Upper lobe of left lung (tissue), 6 donors: ENCODE data around the gene IPO4. TPM values are rescaled to one million over a fixed set of nuclear protein-coding genes. Genes with fewer than 3 reads are reported as not detected.
A peak's percentile ranks its signal among the peaks of the same experiment; 100 is the strongest.

Source experiments
- ATAC-seq, 2 donors: fragments of 200-7000 bp; cut with Tn5 transposase; one replicate each; pipeline ENCODE4 v1.9.1; 2022; ENCODE audit warnings: mild to moderate bottlenecking in 2 of 2, moderate library complexity in 2 of 2; ENCODE audit not compliant: low FRiP score in 2 of 2
- DNase-seq, 2 donors: peaks; one replicate each; pipeline ENCODE4 v3.0.0-alpha.2; 2019 to 2020
- H3K27ac ChIP-seq, 4 donors: fragments of 200-600 bp; sonication (generic); one replicate each; pipeline ENCODE4 v1.5.1; 2016 to 2019
- H3K27me3 ChIP-seq, 4 donors: fragments of 200-600 bp; sonication (generic); one replicate each; pipeline ENCODE4 v1.5.1; 2017 to 2019
- H3K36me3 ChIP-seq, 4 donors: fragments of 200-600 bp; sonication (generic); one replicate each; pipeline ENCODE4 v1.5.1; 2016 to 2019
- H3K4me1 ChIP-seq, 4 donors: fragments of 200-600 bp; sonication (generic); one replicate each; pipeline ENCODE4 v1.5.1; 2018 to 2019
- H3K4me3 ChIP-seq, 4 donors: fragments of 200-600 bp; sonication (generic); one replicate each; pipeline ENCODE4 v1.5.1; 2017 to 2019; ENCODE audit warnings: mild to moderate bottlenecking in 2 of 4, moderate library complexity in 1 of 4
- H3K9me3 ChIP-seq, 4 donors: fragments of 200-600 bp; sonication (generic); one replicate each; pipeline ENCODE4 v1.5.1; 2018 to 2019
- EP300 ChIP-seq, 4 donors: sonication (generic); formaldehyde crosslinking; IDR thresholded peaks; one replicate each; pipeline ENCODE4 v1.5.1; 2017; ENCODE audit warnings: antibody characterized with exemption in 4 of 4, control low read depth in 2 of 4
- POLR2A ChIP-seq, 4 donors: fragments of 450-650 bp; IDR thresholded peaks; one replicate each; pipeline ENCODE4 v1.5.1; 2016 to 2017; ENCODE audit warnings: antibody characterized with exemption in 4 of 4, mild to moderate bottlenecking in 2 of 4
- POLR2AphosphoS5 ChIP-seq, 2 donors: sonication (generic); formaldehyde crosslinking; IDR thresholded peaks; one replicate each; pipeline ENCODE4 v1.5.1; 2017; ENCODE audit warnings: antibody characterized with exemption in 2 of 2
- WGBS, 2 donors: methylation state at CpG; one replicate each; pipeline ENCODE4 v1.1.5; 2017 to 2018; 5-methylcytosine and 5-hydroxymethylcytosine counted together
- total RNA-seq, 6 donors: library from RNA; depleted of rRNA in 4 of 6; stranded (reverse); fragments of >200 nt in 4 of 6; gene quantifications; one replicate each; pipeline versions ENCODE4 v1.1.0 to v1.2.1, GENCODE V29; 2016 to 2021
- TF ChIP-seq, protein P1 (sequence below), 6 experiments: fragments of 450-650 bp in 4 of 6; fragments of 200-600 bp in 2 of 6; sonication (generic) in 2 of 6; IDR thresholded peaks; one replicate each; pipeline ENCODE4 v1.5.1; 2016 to 2019; ENCODE audit warnings: antibody characterized with exemption in 6 of 6
- donor health status: DM: no; HTN: no; CAD: no; lungs with moderate emphysema.
- donor health status: DM: no; HTN: yes; CAD: no; lungs with severe emphysema.

Gene IPO4
- total RNA-seq, 6 donors from 2014 or later: 20.8 to 50.3 (median 35.2) TPM

DNA sequence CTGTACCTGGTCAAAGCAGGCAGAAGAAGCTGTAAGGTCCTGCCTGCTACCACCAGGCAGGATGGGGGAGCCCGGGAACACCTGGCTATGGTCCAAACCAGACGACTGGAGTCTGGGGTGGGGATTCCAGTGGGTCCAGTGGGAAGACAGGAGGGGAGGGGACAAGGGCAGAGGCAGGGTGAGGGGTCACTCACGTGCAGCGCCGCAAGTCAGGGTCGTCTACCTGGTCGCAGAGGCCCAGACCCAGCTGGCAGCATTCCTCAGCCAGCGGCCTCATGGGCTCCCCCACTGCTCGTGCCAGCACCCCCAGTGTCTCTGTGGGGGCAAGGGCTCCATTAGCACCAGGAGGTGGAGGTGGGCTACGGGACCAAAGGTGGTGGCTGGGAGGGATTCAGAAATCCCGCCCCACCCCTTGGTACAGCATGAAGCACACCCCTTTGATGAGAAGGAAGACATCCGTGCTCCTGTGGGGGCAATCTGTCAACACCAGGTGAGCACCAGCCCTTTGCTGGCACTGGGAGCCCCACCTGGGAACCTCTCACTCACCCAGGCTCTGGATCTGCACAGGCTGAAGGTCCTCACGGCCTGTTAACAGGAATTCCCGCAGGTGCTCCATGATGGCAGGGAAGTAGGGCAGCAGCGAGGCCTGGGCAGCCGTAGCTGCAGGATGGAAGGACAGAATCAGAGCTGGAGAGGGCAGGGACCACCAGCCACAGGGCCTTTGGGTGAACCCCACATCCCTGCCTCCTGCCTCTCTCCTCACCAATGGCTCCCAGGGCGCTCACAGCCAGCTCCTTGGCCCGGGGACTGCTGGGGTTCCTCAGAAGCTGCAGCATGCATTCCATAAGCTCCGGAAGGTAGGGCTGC is 4.3 kb downstream of the IPO4 start:
- H3K4me1 ChIP-seq: peaks cover 14 to 21% (median 17%) of the 10 kb centered on the region in 4 donors
- no peaks in the 10 kb centered on the region for H3K9me3 ChIP-seq
- no peak for ATAC-seq
- TF ChIP-seq, protein P1, sequence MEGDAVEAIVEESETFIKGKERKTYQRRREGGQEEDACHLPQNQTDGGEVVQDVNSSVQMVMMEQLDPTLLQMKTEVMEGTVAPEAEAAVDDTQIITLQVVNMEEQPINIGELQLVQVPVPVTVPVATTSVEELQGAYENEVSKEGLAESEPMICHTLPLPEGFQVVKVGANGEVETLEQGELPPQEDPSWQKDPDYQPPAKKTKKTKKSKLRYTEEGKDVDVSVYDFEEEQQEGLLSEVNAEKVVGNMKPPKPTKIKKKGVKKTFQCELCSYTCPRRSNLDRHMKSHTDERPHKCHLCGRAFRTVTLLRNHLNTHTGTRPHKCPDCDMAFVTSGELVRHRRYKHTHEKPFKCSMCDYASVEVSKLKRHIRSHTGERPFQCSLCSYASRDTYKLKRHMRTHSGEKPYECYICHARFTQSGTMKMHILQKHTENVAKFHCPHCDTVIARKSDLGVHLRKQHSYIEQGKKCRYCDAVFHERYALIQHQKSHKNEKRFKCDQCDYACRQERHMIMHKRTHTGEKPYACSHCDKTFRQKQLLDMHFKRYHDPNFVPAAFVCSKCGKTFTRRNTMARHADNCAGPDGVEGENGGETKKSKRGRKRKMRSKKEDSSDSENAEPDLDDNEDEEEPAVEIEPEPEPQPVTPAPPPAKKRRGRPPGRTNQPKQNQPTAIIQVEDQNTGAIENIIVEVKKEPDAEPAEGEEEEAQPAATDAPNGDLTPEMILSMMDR (IDR thresholded peaks at IDR 0.05): no peak
- no peak for TF ChIP-seq EP300 (IDR thresholded peaks at IDR 0.05)
- TF ChIP-seq POLR2AphosphoS5 (IDR thresholded peaks at IDR 0.05): no peak
- TF ChIP-seq POLR2A (IDR thresholded peaks at IDR 0.05): no peak
- DNase-seq: peak in 1 of 2 donors; percentile 57
- peaks cover 12 to 77% (median 69%) of the 10 kb centered on the region in 4 donors for H3K36me3 ChIP-seq
- H3K4me3 ChIP-seq: no peak overlapping the region
- WGBS, 2 donors: 89 to 96% methylated on average over 5 to 19 of the region's 19 CpGs
- H3K27me3 ChIP-seq: no peaks in the 10 kb centered on the region
- H3K27ac ChIP-seq: no peak overlapping the region

DNA sequence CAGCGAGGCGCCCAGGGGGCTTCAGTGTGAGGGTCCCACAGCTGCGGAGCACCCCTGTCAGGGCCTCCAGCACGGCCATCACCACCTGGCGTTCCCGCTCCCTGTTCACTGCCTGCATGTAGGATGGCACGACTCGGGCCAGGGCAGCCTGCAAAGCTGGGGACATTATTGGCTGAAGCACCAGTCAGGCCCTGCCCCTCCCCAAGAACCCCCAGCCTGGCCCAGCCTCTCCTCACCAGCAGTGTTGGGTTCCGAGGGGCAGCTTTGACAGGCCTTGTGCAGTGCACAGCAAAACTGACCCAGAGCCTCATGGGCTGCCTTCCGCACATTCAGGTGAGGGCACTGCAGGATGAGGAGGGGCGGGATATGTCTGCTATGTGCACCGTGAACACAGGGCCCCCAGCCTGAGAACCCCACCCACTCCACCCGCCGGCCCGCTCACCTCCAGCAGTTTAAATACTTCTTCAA is 5.6 kb downstream of the IPO4 start:
- H3K4me1 ChIP-seq: peaks cover 6 to 10% (median 8%) of the 10 kb centered on the region in 4 donors
- TF ChIP-seq, protein P1 (IDR thresholded peaks at IDR 0.05): no peak
- TF ChIP-seq EP300 (IDR thresholded peaks at IDR 0.05) (no peak), POLR2A (IDR thresholded peaks at IDR 0.05) (no peak), POLR2AphosphoS5 (IDR thresholded peaks at IDR 0.05) (no peak)
- ATAC-seq: no peak
- H3K4me3 ChIP-seq: no peak overlapping the region
- H3K36me3 ChIP-seq: peaks cover 14 to 90% (median 82%) of the 10 kb centered on the region in 4 donors
- no peaks in the 10 kb centered on the region for H3K27me3 ChIP-seq
- peak in 1 of 2 donors; percentile 71 for DNase-seq
- 87 to 99% methylated on average over 9 to 15 of the region's 15 CpGs for WGBS, 2 donors
- H3K27ac ChIP-seq: no peak overlapping the region
- H3K9me3 ChIP-seq: no peaks in the 10 kb centered on the region

DNA sequence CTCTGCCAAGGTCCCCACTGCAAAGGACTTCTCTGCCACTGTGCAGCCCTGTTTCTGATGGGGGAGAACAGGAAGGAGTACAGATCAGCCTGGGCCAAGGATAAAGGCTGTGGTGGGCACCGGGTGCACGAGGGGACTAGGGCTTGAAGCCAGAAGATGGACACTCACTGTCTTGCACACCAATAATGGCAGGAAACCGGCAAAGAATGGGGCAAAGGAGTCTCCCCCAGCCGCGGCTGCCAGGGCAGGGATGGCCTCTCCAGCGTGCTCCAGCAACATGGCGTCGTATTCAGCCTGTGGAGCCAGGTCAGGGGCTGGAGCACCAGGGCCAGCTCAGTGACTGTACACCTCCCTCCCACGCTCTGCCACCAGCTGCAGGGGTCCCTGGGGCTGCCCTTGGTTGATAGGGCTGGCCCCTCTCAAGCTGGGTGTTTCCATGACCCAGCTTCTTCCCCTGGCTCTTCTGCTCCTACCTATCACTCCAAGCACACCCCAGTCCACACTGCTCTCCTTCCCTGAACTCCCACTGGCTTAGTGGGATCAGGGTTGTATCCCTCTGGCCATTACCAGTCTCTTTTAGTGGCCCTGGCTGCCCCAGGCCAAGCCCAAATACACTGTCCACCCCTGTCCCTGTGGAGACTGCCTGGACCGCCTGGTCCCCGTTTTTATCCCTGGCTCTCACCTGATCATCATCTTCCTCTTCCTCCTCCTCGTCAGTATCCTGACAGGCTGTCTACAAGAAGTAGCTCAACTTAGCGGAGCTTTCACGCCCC is 6.3 kb downstream of the IPO4 start:
- H3K36me3 ChIP-seq: peaks cover 14 to 97% (median 89%) of the 10 kb centered on the region in 4 donors

DNA sequence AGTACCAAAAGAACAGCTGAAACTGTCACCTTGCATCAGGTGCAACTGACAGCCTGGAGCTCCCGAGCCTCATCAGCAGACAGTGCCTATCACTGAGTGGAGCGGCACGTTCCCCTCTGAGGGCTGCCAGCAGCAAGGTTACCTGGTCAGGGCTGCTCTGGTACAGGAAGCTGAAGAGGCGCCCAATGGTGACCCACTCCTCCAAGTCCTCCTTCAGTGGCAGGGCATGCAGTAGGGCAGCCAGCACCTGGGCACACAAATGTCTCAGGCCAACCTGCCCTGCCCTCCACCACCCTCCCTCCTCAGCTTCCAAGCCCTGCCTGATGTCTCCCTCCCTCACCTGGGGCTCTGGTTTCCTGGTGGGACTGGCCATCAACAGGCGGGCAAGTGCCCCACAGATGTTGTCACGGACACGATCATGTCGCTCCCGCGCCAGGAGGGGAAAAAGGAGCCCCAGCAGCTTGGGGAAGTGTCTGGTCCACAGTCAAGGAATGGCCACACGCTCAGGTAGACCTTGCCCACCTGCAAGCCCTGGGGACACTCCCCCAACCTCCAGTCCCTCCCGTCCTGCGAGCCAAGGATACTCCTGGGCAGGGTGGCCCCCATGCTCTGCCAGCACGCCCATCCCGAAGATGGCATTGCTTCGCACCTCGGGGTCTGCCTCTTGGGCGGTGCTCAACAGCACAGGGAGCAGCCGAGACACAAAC is 7.1 kb downstream of the IPO4 start:
- WGBS, 2 donors: 89 to 91% methylated on average over 7 to 18 of the region's 19 CpGs
- Histone ChIP-seq H3K27ac (no peak overlapping the region), H3K36me3 (peaks cover 14 to 99% (median 94%) of the 10 kb centered on the region in 4 donors), H3K9me3 (no peaks in the 10 kb centered on the region), H3K4me1 (no peaks in the 10 kb centered on the region), H3K27me3 (no peaks in the 10 kb centered on the region), H3K4me3 (no peak overlapping the region)
- DNase-seq (peak in 1 of 2 donors; percentile 62), ATAC-seq (no peak)
- TF ChIP-seq, protein P1 (IDR thresholded peaks at IDR 0.05): no peak
- TF ChIP-seq POLR2AphosphoS5 (IDR thresholded peaks at IDR 0.05) (no peak), POLR2A (IDR thresholded peaks at IDR 0.05) (no peak), EP300 (IDR thresholded peaks at IDR 0.05) (no peak)

More for the DNA sequence above, 6.3 kb downstream of the IPO4 start:
- DNase-seq: peak in 1 of 2 donors; percentile 59
- Histone ChIP-seq H3K27ac (no peak overlapping the region), H3K4me1 (peaks cover 0 to 2% (median under 1%) of the 10 kb centered on the region in 4 donors), H3K4me3 (no peak overlapping the region), H3K9me3 (no peaks in the 10 kb centered on the region), H3K27me3 (no peaks in the 10 kb centered on the region)
- no peak for ATAC-seq
- TF ChIP-seq POLR2AphosphoS5 (IDR thresholded peaks at IDR 0.05) (no peak), POLR2A (IDR thresholded peaks at IDR 0.05) (no peak), EP300 (IDR thresholded peaks at IDR 0.05) (no peak)
- TF ChIP-seq, protein P1 (IDR thresholded peaks at IDR 0.05): no peak
- 80 to 92% methylated on average over 10 to 14 of the region's 14 CpGs for WGBS, 2 donors
